ENCODE measurements around the gene HECTD4. TPM values are rescaled to one million over a fixed set of nuclear protein-coding genes. Genes with fewer than 3 reads are reported as not detected.

HECTD4 gene
- total RNA-seq, 1 experiment from 2014 or later, result 51.3 TPM

DNA sequence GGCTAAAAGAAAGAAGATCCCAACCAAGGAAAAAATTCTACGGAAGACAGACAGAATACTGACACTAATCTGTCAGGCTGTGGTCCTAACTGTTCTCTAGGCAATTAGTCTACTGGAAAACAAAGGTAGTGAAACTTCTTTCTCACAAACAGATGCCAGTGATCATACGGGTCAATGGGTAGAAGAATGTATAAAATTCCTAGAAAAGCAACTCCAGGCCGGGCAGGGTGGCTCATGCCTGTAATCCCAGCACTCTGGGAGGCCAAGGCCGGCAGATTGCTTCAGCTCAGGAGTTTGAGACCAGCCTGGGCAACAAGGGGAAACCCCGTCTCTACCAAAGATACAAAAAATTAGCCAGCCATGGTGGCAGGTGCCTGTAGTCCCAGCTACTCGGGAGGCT lies 64.8 kb downstream of the HECTD4 start:
- ChIA-PET CTCF (no interaction called here), POLR2A (no interaction called here)
- Histone ChIP-seq H3K27ac (ENCODE audit: low read length) (no peak overlapping the region), H3K36me3 (ENCODE audit: control insufficient read depth, insufficient read depth, low read length) (0 out of 2 replicates have a peak, but pooled peaks cover 2% of the 10 kb centered on the region), H3K4me1 (ENCODE audit: control insufficient read depth, insufficient read depth, low read length) (peaks cover under 1% of the 10 kb centered on the region; the same call in 1 of the 2 replicates), H3K27me3 (ENCODE audit: control insufficient read depth, insufficient read depth, low read length) (no peaks in the 10 kb centered on the region), H3K9me3 (ENCODE audit: control insufficient read depth, insufficient read depth, low read depth, low read length) (no peaks in the 10 kb centered on the region), H3K4me3 (ENCODE audit: low read depth in 2 of 2, low read length in 2 of 2) (no peak overlapping the region)
- intact Hi-C loops (cut with micrococcal nuclease; ENCODE audit: unreplicated experiment) (no loop called here), in situ Hi-C loops (cut with HindIII; ENCODE audit: low pct_unique_long_range_greater_than_20kb, low sequenced_read_pairs) (no loop called here)
- no TSS peak for BruUV-seq (replicated peaks)
- no peak for DNase-seq (ENCODE audit: low read depth, low spot score)
- ATAC-seq, result no peak
- TF ChIP-seq REST (IDR thresholded peaks at IDR 0.05; ENCODE audit: insufficient read depth in 1 of 2, low read depth in 2 of 2, low read length in 1 of 2) (no peak), POLR2AphosphoS5 (IDR thresholded peaks at IDR 0.05; ENCODE audit: low read depth, low read length) (no peak), TCF7L2 (IDR thresholded peaks at IDR 0.05; ENCODE audit: low read depth, low read length) (no peak), SIN3A (IDR thresholded peaks at IDR 0.05; ENCODE audit: borderline replicate concordance, insufficient read depth, low read depth, low read length) (no peak)

- POLR2A ChIA-PET, result no interaction called here
These were observed 67.2 kb downstream of the HECTD4 start for GRCh38 chr12:112314981-112315380.

More at GRCh38 chr12:112314981-112315380, 67.2 kb downstream of the HECTD4 start:
- CTCF ChIA-PET, result no interaction called here
- BruUV-seq (replicated peaks), result no TSS peak
- Histone ChIP-seq H3K27me3 (ENCODE audit: control insufficient read depth, insufficient read depth, low read length) (no peaks in the 10 kb centered on the region), H3K27ac (ENCODE audit: low read length) (no peak overlapping the region), H3K9me3 (ENCODE audit: control insufficient read depth, insufficient read depth, low read depth, low read length) (no peaks in the 10 kb centered on the region), H3K36me3 (ENCODE audit: control insufficient read depth, insufficient read depth, low read length) (0 out of 2 replicates have a peak, but pooled peaks cover 2% of the 10 kb centered on the region), H3K4me3 (ENCODE audit: low read depth in 2 of 2, low read length in 2 of 2) (no peak overlapping the region), H3K4me1 (ENCODE audit: control insufficient read depth, insufficient read depth, low read length) (no peaks in the 10 kb centered on the region)
- in situ Hi-C loops (cut with HindIII; ENCODE audit: low pct_unique_long_range_greater_than_20kb, low sequenced_read_pairs), result no loop called here
- ATAC-seq, result no peak
- intact Hi-C loops (cut with micrococcal nuclease; ENCODE audit: unreplicated experiment), result no loop called here
- no peak for DNase-seq (ENCODE audit: low read depth, low spot score)
- TF ChIP-seq REST (IDR thresholded peaks at IDR 0.05; ENCODE audit: insufficient read depth in 1 of 2, low read depth in 2 of 2, low read length in 1 of 2), result no peak
- no peak for TF ChIP-seq TCF7L2 (IDR thresholded peaks at IDR 0.05; ENCODE audit: low read depth, low read length)
- no peak for TF ChIP-seq SIN3A (IDR thresholded peaks at IDR 0.05; ENCODE audit: borderline replicate concordance, insufficient read depth, low read depth, low read length)
- no peak for TF ChIP-seq CTCF (IDR thresholded peaks at IDR 0.05)
- no peak for TF ChIP-seq POLR2AphosphoS5 (IDR thresholded peaks at IDR 0.05; ENCODE audit: low read depth, low read length)

All from Panc1 (cell line).